Stimulated activated CD8-positive, alpha-beta memory T cell treated with anti-CD3 and anti-CD28 coated beads, Interleukin-7, amount 100 ng/mL, for 4 hours (primary cell): ENCODE measurements around the gene CYP26C1.

Experiments
- DNase-seq, 2 donors: peaks; one replicate each; pipeline ENCODE4 v3.0.0-alpha.2; 2020; ENCODE audit warnings: low read depth in 2 of 2

Gene CYP26C1, protein sequence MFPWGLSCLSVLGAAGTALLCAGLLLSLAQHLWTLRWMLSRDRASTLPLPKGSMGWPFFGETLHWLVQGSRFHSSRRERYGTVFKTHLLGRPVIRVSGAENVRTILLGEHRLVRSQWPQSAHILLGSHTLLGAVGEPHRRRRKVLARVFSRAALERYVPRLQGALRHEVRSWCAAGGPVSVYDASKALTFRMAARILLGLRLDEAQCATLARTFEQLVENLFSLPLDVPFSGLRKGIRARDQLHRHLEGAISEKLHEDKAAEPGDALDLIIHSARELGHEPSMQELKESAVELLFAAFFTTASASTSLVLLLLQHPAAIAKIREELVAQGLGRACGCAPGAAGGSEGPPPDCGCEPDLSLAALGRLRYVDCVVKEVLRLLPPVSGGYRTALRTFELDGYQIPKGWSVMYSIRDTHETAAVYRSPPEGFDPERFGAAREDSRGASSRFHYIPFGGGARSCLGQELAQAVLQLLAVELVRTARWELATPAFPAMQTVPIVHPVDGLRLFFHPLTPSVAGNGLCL

DNA sequence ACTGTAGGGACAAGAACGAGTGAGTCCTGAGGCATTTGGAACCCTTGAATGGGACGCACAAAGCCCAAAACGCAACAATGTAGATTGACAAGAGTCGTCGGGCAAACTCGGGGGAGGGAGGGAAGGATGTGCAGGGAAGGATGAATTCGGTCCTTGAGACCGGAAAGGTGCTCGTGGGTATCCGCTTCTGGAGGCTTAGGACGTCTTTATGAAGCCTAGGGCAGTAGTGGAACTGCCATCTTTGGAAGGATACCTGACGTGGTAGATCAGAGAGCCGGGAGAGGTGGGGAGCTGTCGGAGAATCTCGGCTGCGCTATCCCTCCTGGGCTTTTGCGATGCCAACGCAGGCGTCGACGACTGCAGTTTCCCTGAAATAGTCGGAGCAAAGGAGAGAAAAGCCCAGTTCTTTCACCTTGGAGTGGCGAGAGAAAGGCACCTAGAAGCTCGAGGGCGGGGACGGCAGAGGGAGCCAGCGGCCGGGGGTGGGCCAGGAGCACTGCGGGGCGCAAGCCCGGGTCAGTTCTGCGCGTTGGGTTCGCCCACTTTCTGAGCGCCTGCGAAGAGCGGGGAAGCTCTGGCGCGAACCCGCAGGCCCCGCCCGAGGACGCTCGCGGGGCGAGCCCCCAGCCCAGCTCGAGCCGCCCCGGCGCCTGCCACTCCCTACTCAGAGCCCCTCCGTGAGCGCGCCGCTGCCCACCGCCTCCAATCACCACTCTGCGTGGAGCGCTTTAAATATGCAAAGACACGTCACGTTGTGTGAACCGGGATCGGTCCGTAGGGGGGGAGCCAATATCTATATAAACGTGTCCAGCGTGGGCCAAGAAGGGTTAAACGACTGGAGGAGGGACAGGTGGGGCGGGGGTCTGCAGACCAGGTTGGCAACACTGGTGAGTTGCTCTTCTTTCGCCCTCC lies at the start of gene CYP26C1:
Gene CYP26C1 (plus strand): TSS at position 824 of the 912 bp plus-strand sequence. CDS start 466 bp downstream, outside the sequence.
- no peak for DNase-seq

DNA sequence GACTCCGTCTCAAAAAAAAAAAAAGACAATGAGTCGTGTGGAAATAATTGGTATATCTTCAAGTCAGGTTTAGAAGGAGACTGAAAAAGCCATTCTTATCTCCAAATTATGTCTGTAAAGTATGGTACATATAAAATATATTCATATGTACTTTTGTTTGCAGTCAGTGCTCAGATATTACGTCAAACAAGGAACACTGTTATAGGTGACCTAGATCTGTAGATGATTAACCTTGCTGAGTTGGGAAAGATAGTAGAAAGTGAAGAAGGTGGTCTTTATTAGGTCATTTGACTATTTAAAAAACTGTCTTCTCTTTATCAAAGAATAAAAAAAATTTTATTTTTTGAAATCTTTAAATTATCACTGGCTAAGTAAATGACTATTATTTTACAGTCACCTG lies 44.9 kb upstream of the CYP26C1 start:
- no peak for DNase-seq

DNA sequence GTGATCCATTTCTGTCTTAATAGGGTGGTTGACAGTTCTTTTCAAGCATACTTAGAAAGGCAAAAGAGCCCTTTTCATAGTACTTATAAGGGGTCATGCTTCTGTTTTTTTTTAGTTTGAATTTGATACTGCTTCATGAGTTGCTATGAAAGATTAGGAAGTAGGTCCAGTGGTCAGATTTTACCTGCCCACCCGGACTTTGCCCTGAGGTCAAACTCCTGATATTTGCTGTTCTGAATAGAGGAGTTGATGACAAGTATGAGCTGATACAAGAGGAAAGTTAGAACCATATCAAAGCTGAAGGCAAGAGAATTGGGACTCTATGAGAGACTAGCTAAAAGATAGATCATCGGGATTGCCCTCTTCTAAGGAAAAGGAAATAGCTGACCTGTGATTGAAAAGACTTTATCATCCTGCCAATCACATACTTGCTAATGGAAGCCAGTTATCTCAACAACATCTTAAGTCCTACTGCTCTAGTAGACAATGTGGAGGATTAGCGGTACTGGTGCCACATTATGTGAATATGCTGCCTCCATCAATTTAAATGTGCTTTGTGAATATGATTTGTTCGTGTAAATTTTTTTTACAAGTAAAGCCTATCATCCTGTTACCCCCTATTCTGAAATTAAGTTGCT lies 37.5 kb upstream of the CYP26C1 start:
- no peak for DNase-seq

DNA sequence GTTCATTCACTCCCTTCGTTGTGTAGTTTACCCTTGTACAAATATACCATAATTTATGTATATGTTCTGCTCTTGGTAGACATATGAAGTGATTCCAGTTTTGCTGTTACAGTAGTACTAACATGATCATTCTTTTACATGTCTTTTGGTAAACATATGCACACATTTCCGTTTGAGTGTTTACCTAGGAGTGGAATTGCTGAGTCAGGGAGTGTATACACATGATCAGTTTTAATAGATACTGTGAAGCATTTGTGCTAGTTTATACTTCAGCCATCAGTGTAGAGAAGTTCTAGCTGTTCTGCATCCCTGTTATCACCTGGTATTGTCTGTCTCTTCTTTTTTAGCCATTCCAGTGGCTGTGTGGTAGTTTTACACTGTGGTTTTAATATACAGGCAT lies 34.5 kb upstream of the CYP26C1 start:
- no peak for DNase-seq

DNA sequence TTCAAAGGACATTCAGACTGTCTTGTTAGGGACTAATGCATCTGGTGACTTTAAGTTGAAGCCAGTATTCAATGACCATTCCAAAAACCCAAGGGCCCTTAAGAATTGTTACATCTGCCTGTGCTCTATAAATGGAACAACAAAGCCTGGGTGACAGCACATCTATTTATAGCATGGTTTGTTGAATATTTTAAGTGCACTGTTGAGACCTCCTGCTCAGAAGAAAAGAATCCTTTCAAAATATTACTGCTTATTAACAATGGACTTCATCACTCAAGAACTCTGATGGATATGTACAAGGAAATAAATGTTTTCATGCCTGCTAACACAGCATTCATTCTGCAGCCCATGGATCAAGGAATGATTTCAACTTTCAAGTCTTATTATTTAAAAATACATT lies 33.1 kb upstream of the CYP26C1 start:
- DNase-seq, result no peak

DNA sequence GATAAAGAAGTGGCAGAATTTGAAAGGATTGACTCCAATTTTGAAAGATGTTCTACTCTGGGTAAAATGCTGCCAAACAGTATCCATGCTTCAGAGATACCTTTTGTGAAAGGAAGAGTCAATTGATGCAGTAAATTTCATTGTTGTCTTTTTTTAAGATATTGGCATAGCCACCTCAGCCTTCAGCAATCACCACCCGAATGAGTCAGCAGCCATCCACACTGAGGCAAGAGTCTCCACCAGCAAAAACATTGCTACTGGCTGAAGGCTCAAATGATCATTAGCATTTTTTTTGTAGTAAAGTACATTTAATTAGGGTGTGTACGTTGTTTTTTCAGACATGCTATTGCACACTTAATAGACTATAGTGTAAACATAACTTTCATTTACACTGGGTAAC lies 31.7 kb upstream of the CYP26C1 start:
- no peak for DNase-seq

DNA sequence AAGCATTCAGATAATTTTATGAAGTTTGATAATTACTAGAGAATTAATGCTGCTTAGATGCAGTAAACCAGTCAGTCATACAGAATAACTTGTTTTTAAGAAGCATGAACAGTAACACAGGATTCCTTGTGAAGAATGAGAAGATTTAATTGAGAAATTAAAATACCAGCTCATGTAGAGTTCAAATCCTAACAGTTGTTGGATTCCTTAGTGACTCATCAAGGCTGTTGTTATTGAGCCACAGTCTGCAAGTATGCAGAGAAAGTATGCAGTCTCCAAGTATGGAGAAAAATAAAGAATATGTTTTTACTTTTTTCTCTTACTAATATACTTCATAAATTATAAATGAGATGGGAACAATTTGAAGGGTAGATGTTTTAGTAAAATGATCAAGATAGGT lies 30.2 kb upstream of the CYP26C1 start:
- no peak for DNase-seq

DNA sequence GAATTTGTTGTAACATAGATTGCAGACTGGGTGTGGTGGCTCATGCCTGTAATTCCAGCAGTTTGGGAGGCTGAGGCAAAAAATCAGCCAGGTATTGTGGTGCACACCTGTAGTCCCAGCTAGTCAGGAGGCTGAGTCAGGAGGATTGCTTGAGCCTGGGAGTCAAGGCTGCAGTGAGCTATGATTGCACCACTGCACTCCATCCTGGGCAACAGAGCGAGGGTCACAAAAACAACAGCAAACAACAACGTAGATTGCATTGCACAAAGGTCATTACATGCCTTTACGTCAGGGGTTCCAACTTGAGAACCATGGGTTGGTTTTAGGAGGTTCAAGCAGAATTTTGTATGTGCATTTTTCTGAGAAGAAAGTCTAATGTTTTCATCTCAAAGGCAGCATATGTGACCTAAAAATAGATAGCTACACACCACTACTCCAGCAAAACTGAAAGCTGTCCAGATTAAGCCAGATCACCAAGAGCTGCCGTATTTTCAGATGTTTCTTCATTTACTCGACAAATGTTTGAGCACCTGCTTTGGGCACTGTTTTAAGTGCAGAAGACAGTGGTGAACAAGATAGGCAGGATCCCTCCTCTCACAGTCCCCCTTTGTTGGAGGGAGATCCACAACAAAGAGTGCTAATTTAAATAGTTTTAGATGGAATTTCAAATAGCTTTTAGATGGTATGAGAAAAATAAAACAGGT lies 28.3 kb upstream of the CYP26C1 start:
- DNase-seq, result no peak

DNA sequence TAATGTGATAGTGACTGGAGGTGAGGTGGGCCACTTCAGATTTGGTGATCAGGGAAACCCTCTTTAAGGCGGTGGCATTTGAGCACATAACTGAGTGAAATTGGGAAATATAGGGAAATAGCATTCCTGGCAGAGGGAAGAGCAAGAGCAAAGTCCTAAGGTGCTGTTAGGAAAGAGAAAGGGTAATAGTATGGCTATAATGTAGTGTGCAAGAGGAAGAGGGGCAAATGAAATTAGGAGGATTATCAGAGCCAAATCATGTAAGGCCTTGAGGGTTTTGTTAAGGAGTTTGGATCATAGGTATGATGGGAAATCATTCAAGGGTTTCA lies 27.8 kb upstream of the CYP26C1 start:
- no peak for DNase-seq

DNA sequence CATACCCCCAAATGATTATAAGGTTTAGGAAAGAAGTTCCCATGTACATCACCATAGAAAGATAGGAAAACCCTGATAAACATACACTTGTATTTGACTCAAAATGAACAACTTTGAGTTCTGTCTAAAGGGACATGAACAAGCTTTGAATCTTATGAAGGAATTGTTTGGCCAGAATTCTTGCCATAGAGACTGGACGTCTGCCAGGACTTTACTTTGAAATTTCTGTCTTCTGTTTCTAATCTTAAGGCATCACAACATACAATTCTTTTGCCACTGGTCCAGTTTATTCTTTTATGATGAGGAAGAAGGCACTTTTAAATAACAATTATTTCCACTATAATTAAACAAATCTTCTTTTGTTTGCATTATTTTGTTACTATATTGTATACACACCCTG lies 26.2 kb upstream of the CYP26C1 start:
- no peak for DNase-seq

DNA sequence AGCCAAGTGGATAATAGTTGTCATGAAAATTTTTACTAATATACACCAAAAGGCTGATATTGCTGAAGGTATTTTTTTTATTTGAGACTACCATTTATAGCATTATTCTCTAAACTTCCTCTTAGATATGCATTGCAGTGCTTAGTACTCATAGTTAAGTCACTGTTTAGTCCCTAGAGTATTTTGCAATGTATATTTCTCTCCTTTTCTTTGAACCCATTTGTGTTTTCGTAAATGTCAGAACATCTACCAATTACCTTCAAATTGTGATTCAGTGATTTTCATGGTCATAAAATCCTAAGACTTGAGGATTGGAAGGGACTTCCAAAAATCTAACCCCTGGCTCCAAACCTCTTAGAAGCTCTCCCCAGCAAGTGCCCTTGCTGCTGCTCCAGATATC lies 21.5 kb upstream of the CYP26C1 start:
- DNase-seq, result no peak

DNA sequence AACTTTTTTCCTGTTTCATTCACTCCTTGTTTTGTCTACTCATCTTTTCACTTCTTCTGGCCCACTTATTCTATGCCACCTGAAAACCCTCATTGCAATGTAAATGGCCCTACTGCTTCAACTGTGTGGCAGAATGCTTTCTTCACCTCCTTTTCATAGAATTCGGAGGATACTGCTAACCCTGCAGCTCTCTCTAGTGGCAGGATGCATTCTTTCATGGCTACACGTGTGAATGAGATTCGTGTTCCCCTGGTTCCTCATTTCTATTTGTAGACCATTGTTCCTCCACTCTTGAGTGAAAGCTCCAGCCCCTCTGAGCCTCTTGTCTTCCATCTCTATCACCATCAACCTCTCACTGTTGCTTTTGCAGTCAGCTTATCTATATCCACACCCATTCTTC lies 20.9 kb upstream of the CYP26C1 start:
- DNase-seq, result no peak

DNA sequence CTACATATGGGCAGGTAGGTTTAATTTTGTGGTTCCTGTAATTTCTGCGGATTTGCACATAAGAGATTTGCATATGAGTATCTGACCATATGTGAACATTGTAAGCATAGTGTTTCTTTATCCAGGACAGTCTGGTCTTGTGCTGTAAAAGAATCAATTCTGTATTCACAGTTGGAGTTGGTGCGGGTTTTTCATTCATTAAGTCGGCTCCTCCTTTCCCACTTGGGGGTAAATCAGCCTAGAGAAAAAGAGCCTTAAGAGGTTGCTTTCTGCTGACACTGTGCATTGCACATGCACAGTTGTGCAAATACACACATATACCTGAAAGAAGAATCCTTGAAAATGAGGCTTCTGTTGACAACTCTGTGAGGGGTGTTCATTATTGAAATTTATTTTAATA lies 6.1 kb upstream of the CYP26C1 start:
- no peak for DNase-seq

DNA sequence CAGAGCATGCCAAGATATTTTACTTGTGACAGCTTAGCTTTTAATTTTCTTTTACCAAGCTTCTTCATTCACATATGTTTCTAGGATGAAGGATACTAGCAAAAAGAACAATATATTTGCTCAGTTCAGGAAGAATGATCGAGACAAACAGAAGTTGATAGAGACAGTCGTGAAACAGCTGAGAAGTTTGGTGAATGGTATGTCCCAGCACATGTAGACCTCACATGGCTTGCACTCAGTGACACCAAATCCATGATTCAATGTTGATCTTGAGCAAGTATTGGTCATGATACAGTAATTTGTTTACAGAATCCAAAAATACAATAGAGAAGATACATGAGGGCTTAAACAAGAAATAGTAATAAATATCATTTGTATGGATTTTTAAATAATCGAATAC lies 2.5 kb upstream of the CYP26C1 start:
- no peak for DNase-seq

DNA sequence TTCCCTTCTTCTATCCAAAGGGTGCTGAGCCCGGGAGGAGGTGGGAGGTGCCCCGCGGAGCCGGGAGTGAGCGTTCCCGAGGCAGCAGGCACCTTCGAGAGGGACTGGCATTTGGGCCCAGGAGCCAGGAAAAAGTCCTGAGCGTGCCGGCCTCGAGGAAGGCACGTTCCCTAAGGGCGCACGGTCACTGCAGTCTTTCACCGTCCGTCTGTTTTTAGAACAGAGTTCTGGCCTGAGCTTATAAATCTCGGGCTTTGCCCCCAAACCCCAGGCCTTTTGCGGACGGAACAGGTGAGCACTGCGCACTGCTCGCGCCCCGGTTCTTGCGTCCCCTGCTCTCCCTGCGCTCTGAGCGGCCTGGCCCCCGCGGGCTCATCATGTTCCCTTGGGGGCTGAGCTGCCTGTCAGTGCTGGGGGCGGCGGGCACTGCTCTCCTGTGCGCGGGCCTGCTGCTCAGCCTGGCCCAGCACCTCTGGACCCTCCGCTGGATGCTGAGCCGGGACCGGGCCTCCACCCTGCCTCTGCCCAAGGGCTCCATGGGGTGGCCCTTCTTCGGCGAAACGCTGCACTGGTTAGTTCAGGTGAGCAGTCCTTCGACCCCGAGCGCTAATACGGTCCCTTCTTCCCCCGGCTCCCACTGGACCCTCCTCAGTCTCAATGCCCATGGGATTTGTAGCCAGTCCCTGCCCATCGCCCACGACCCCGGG lies 442 bp downstream of the CYP26C1 start:
- no peak for DNase-seq

DNA sequence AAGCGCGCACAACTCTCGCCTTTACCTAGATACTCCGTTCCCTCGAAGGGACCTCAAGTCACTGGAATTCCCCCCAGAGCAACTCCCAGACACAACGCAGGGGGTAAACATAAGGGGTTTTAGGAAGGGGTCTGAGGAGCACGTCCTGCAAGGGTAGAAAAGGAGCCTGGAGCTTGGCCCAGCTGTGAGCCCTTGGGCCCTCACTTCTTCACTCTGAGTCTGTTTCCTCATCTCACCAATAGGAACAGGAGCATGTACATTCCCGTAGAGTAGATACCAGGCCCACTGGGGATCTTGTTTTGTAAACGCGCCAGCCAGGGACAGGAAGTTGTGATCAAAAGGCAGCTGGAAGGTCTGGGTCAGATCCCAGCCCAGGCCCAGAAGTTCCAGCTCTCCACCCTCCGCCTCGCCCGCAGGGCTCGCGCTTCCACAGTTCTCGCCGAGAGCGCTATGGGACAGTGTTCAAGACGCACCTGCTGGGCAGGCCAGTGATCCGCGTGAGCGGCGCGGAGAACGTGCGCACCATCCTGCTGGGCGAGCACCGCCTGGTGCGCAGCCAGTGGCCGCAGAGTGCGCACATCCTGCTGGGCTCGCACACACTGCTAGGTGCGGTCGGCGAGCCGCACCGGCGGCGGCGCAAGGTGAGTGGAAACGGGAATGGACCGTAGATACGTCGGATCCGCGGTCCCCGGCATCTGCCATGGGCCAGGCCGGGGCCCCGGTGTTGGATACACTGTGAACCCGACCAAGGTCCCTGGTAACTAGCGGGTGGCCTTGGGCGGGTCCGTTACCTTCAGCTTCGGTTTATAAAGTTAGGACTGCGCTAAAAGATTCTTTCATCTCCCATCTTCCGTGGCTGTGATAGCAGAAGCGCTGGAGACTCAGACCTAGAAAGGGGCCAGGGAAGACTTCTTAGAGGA lies 1.3 kb downstream of the CYP26C1 start:
- DNase-seq, result no peak

DNA sequence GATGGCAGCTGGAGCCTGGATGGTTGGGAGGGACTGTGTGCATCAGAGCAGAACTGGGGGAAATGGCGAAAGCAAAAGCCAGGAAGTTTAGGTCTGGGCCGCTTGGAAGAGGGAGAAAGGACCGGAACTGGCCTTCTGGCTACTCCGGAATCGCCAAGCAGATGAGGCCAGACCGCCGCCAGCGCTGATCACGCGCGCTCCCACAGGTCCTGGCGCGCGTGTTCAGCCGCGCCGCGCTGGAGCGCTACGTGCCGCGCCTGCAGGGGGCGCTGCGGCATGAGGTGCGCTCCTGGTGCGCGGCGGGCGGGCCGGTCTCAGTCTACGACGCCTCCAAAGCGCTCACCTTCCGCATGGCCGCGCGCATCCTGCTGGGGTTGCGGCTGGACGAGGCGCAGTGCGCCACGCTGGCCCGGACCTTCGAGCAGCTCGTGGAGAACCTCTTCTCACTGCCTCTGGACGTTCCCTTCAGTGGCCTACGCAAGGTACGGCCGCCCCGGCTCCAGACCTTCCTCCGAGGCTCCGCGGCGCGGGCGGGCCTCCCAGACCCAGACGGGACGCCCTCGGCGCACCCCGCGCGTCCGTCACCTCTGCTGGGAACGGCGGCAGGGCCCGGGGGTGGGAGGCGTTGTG lies 2.0 kb downstream of the CYP26C1 start:
- DNase-seq, result peak in 1 of 2 donors; percentile 11

DNA sequence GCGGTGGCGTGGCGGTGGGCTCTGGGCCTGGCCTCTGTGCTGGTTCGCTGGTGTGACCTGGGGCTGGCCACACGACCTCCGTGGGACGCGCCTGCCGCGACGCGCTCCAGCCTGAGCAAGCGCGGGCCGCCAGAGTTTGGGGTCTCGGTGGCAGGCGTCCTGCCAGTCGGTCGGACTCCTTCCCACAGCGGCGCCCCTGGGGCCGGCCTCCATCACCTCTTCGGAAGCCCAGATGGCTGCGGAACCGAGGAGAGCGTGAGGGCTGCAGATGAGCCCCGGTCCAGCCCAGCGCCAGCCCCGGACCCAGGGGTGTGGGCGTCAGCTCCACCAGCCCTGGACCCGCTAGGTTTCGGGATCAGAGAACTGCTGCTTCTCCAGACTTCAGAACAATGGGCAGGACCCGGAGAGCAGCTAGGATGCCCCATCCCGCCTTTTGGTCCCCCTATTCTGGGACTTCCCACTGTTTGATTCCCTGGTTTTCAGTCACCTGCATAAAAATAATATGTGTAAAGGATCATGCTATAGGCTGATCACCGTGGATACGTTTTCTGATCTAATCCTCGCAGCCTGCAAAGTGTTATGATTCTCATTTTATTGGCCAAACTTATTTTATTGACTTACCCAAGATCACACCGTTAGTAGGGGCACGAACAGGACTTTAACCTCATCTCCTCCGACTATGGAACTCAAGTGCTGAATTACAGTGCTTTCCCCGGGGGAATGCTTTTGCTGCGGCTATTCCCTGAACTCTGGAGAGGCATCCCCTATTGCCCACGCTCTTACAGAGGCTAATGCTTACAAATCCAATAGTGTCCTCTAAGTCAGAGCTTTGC lies 2.8 kb downstream of the CYP26C1 start:
- no peak for DNase-seq
